Neural cell (in vitro differentiated cells): ENCODE results near the gene RIN2.

ENCODE experiments used
- CTCF ChIP-seq: fragments of 450-650 bp; IDR thresholded peaks from 2 replicates; pipeline ENCODE4 v1.5.1; 2014; ENCODE audit warnings: antibody characterized with exemption, mild to moderate bottlenecking, moderate library complexity; ENCODE audit not compliant: poor library complexity, severe bottlenecking
- EP300 ChIP-seq: fragments of 450-650 bp; conservative IDR thresholded peaks from 2 replicates; pipeline ENCODE4 v1.6.1; 2014; ENCODE audit warnings: antibody characterized with exemption, mild to moderate bottlenecking, moderate library complexity; ENCODE audit not compliant: poor library complexity, severe bottlenecking
- EZH2 ChIP-seq: fragments of 200-600, 300-800 bp; shearing (Covaris generic), sonication (generic); IDR thresholded peaks from 2 replicates; pipeline ENCODE4 v1.6.1; 2014; ENCODE audit warnings: antibody characterized with exemption, low read length, borderline replicate concordance, mild to moderate bottlenecking; ENCODE audit not compliant: insufficient read depth, poor library complexity, severe bottlenecking
- MXI1 ChIP-seq: fragments of 450-650 bp; conservative IDR thresholded peaks from 2 replicates; pipeline ENCODE4 v1.6.1; 2014; ENCODE audit warnings: antibody characterized with exemption, mild to moderate bottlenecking; ENCODE audit not compliant: poor library complexity, severe bottlenecking
- POLR2AphosphoS5 ChIP-seq: IDR thresholded peaks from 2 replicates; pipeline ENCODE4 v1.6.1; 2012
- RAD21 ChIP-seq: fragments of 450-650 bp; conservative IDR thresholded peaks from 2 replicates; pipeline ENCODE4 v1.6.1; 2014; ENCODE audit warnings: antibody characterized with exemption, mild to moderate bottlenecking, moderate library complexity
- REST ChIP-seq: IDR thresholded peaks from 2 replicates; pipeline ENCODE4 v1.6.1; 2012; ENCODE audit warnings: borderline replicate concordance
- SMC3 ChIP-seq: fragments of 450-650 bp; conservative IDR thresholded peaks from 2 replicates; pipeline ENCODE4 v1.6.1; 2014; ENCODE audit warnings: antibody characterized with exemption, mild to moderate bottlenecking, moderate library complexity; ENCODE audit not compliant: poor library complexity
- TAF1 ChIP-seq: IDR thresholded peaks from 2 replicates; pipeline ENCODE4 v1.6.1; 2012; ENCODE audit warnings: low read depth

- TF ChIP-seq CTCF (no peak), POLR2AphosphoS5 (no peak), TAF1 (no peak), RAD21 (no peak), EZH2 (no peak), EP300 (no peak), REST (no peak), SMC3 (no peak), MXI1 (no peak)
Measured at GRCh38 chr20:19780261-19780660, 22.2 kb downstream of the RIN2 start.
